Measurements from ENCODE around the gene FAM78A.
A peak's percentile ranks its signal among the peaks of the same experiment; 100 is the strongest.
"Not testable (repeated sequence)": the region's sequence is repeated elsewhere in the genome, so short reads cannot be mapped to it uniquely, and the experiment has no call there.

Gene FAM78A

DNA sequence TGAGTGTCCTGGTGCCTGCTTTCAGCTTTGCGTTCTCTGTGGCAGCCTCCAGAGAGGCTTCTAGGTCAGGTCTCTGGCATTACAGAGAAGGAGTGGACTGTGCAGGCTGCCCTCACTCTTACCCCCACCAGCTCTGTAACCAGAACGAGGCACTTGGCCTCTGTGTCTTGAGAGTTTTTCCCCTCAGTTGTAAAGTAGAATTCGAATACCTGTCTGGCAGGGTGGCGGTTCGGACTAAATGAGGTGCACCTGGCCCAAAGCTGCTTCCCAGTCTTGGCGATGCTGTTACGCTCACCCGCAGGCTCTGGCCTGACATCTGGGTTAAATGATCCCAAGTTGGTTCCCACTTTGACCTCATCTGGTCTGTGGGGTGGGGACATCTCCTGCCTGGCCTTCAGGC is 40.1 kb downstream of the FAM78A start:
- no peak for DNase-seq

DNA sequence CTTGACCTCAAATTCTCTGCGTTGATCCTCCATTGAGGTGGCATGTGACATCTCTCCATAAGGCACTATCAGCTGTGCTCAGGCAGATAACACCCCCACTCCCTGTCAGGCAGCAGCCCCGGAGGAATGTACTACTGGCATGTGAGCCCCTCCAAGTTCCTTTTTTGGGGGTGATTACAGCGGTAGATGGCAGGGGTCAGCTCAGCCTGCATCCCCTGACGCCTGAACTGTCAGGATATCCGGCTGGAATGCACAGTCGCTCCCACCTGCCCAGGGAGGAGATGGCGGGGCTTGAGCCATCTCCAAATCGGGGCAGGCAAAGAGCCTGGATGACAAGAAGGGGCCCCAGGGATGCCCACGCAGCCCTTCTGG is 40.8 kb downstream of the FAM78A start:
- DNase-seq: no peak

DNA sequence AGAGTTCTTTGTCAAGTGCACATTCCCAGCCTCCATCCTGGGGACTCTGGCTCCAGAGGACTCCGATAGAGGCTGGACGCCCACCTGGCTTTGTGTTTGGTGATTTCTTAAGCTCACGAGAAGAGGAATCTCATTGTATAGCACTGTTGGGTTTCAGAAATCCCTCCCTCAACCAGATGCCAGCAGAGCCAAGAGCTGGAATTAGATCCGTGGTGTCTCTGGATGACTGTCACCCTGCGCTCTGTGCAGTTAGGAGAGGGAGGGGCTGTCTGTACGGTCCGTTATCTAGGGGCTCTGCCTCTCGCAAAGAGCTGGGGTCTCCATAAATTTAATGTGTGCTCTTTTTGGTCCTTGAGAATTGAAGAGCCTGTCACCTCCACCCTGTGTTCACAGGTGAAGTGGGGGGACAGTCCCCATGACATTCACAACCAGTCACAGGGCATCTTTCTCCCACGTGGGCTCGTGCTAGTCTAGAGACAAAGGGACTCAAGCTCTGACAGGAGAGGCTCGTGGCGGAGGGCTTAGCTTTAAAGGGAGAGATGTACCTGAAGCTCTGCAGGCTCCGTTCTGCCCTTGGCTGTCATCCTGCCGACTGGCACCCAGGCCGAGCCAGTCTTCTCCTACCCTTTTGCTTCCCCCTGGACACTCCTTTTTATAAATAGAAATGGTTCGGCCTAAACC is 41.4 kb downstream of the FAM78A start:
- no peak for DNase-seq

- DNase-seq: no peak
Observed at GRCh38 chr9:131233995-131234394, 42.3 kb downstream of the FAM78A start.

DNA sequence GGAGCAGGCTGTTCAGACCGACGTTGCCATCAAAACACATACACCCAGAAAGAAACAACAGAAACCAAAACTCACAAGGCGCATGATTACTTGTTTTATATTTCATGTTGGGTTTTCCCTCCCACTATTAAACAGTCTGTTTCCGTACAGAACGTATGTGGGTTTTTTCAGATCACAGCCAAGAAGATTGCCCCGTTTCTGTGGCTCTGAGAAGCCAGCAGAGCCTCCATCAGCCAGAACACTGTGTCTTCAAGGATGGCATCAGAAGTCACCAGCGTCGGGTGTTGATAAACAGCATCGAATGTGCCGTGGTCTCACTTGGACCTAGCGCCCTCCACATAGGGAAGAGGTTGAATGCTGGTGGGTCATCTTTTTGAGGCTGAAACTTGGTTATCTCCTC is 42.8 kb downstream of the FAM78A start:
- DNase-seq: no peak

DNA sequence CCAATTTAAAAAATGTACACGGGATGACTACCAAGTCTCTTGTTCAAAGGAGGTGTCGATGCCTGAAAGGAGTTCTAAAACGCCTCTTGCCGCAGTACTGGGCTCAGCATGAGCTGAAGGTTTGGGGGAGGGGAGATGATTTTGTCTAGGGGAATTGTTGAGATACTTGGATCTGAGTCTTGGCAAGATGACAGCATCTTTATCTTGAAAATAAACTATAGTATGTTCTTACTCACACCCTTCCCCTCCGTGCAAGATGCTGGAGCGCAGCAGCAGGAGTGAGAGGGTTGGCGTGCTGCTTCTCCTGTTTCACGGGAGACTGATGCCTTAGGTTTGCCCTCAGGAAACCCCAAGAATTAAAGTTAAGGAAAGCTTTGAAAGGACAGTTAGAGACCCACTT is 47.3 kb downstream of the FAM78A start:
- no peak for DNase-seq

DNA sequence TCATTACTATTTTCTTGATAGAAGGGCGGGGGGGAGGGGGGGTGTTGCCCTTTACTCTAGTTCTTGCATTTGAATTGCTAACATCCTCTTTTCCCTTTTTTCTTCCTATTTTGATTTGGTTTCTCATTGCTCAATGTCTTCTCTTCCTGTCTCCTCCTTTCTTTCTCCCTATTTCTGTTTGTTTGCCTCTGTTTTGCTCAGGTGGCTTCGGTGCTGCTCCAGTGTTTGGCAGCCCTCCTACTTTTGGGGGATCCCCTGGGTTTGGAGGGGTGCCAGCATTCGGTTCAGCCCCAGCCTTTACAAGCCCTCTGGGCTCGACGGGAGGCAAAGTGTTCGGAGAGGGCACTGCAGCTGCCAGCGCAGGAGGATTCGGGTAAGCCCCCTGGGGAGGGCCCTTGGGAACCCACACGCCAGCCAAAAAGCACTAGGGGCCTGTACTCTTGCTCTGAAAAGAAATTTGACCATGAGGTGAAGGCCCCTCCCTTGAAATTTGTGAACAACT is 48.3 kb downstream of the FAM78A start:
- DNase-seq: peak; percentile 48

DNA sequence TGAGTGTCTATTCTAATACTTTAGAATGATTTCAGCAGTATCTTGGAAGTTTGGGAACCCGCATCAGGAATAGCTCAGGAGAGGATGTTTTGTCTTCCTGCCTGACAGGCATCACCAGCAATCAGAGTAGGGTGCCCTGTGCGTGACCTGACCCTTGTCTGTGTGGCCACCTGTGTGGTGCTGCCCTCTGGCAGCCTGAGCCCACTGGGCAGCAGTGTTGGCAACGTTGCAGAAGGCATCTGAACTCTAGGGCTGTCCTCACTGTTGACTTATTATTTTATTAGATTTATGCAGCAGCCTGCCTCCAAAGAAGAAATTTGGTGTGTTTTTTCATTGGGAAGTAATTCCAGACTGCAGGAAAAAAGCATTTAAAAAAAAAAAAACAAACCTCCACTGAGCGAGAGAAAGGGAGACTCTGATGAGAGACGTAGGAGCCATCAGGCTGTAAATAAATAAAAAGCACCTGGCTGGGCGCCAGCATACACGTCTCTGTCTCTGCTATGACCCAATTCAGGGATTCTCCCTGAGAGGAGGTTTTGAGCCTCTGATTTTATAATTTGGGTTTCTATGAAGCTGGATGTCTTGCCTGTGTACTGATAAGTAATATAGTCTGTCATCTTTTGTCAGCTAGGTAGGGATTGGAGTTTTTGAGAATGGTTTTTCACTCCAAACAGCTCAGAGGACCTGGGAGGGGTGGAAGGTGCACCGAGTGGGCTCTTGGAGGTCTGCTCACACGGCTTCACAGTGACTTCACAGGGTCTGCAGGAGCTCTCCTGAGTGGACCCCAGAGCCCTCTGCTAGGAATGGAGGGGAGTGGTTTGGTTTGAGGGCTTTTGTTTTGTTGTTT is 49.0 kb downstream of the FAM78A start:
- DNase-seq: peak; percentile 51

- no peak for DNase-seq
Observed at GRCh38 chr9:131226226-131226625, 50.1 kb downstream of the FAM78A start.

DNA sequence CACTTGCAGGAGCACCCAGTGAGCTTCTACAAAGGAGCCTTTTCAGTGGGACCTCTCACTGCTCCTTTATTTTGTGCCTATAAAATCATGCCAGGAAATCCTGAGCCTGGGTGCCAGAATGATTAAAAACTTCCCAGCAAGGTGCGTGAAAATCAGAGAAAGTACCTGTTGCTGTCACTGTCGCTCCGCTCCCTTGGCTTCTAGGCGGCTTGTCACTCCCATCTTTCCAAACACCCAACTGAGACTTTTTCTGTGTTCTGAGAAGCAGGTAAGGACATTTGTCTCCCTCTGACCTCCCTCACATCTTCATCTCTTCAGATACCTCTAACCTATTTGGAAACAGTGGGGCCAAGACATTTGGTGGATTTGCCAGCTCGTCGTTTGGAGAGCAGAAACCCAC is 53.9 kb downstream of the FAM78A start:
- no peak for DNase-seq

DNA sequence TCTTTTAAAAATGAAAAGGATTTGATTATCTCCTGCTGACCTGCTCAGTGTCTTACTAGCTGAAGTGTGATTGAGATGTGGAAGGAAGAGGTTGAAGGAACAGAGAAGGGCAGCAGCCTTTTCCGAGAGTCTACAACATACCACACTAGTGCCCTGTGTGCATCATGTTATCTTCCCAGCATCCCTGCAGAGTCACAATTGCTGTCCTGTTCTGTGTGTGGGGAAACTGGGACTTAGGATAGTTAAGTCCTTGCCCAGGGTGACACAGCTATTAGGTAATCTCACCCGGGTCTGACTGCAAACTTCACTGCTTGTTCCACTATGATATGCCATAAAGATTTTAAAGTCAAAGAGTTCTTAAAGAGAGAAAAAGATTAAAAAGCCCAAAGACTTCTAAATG is 55.8 kb downstream of the FAM78A start:
- no peak for DNase-seq

DNA sequence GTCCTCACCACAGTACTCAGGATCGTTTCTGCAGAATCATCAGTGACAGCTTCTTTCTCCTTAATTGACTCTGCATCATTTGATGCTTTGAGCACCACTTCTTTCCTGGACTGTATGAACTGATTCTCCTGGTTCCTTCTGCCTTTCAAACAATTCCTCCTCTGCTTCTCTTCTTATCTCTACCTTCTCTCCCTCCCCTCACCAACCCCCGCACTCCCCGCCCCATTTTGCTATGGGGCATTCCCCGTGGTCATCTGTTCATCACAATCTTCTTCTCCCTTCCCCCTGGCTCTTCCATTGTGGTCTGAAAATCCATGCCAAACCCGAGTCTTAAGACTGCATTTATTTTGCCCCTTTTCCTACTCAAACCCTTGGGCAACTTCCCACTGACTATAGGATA is 57.9 kb downstream of the FAM78A start:
- no peak for DNase-seq

DNA sequence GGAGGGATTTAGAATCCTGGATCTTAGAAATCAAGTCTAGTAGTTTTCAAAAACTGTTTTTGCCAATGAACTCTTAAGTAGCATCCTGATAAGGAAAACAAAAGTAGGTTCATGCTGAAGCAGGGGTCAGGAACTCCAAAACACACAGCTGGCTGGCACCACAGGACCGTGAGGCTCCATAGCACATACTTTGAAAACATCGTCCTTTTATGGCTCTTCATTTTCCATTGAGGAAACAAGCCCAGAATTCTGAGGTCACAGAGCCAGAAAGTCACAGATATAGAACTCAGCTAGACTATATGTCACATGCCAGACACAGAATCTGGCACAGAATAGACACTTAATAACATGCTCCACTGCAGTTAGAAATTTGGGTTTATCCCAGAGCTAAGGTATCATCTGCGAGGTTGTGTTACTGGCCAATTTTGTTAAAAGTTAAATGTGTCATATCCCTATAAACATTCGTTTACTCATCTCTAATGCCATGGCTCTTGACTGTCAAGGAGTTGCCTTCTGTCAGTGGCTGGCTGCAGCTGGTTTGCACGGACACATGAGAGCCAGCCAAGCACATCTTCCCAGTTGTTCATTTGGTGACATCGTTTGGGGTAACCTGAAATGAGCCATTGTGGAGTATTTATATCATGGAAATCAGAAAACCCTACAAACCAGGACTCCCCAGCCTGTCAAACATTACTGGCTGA is 58.8 kb downstream of the FAM78A start:
- peak; percentile 39 for DNase-seq

DNA sequence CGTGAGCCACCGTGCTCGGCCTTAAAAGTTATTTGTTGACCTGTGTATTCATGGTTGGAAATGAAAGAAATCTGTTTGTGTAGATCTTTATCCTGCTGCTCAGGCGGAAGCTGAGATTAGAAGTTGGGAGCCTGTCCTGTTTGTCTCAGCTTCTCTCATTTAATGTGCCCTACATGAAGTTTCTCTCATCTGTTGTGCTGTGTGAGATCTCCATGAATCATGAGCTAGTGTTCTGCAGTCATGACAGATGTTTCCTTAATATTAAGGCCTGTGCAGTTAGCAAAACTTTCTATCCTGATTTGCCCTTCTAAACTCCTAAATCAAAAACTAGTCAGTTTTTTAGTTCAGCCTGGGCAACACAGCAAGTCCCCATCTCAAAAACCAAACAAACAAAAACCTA is 59.5 kb downstream of the FAM78A start:
- DNase-seq: no peak

GRCh38 chr9:131214876-131215275 is 61.4 kb downstream of the FAM78A start:
- DNase-seq: no peak

- no peak for DNase-seq
Observed at GRCh38 chr9:131214286-131214856, 61.9 kb downstream of the FAM78A start.

DNA sequence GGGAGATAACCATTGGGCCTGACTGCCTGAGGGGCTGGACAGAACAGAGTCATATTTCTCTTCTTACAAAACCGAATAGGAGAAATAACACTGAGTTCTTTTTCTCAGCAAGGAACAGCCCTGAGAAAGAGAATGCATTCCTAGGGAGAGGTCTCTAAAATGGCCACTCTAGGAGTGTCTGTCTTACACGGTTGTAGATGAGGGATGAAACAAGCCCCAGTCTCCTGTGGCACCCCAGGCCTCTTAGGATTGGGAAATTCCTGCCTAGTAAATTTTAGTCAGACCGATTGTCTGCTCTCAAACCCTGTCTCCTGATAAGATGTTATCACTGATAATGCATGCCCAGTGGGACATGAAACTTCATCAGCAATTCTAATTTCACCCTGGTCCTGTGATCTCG is 64.4 kb downstream of the FAM78A start:
- DNase-seq: not testable (repeated sequence)

All from DMS79 (cell line).